H1 (cell line): ENCODE results near the gene GFOD1. TPM values are rescaled to one million over a fixed set of nuclear protein-coding genes. Genes with fewer than 3 reads are reported as not detected.

Source experiments
- CTCF ChIA-PET: fragments of 300-600 bp; sonication (Branson Sonifier 250); formaldehyde crosslinking; loops from one replicate; lab custom pipeline; 2021; ENCODE audit not compliant: partially characterized antibody; lab: Charles Lee
- POLR2A ChIA-PET: fragments of 300-600 bp; sonication (Branson Sonifier 250); formaldehyde crosslinking; loops from one replicate; lab custom pipeline; 2021; ENCODE audit warnings: inconsistent platforms; ENCODE audit not compliant: partially characterized antibody; lab: Charles Lee
- DNase-seq, 2 experiments: peaks; one replicate each; pipeline versions ENCODE4 v3.0.0 to v3.0.0-alpha.2; 2010 to 2022; ENCODE audit warnings: low spot score in 2 of 2, low read depth in 1 of 2, mixed read lengths in 1 of 2
- FAIRE-seq: peaks from 2 replicates; lab custom pipeline; 2011; peaks lifted over from hg19 to GRCh38; lab: Jason Lieb, UNC
- H2AFZ ChIP-seq: 2 replicates; pipeline ENCODE4 v1.8.1; 2012; ENCODE audit warnings: low read length, inconsistent platforms
- H2AK5ac ChIP-seq: 2 replicates; pipeline ENCODE4 v1.6.1; 2013; ENCODE audit warnings: low read depth, low read length
- H2BK120ac ChIP-seq: replicated peaks from 2 replicates; pipeline ENCODE3; 2013; ENCODE audit warnings: low read depth, low read length, inconsistent platforms
- H2BK12ac ChIP-seq: 2 replicates; pipeline ENCODE4 v1.6.1; 2013; ENCODE audit warnings: low read depth, low read length
- H2BK15ac ChIP-seq: 2 replicates; pipeline ENCODE4 v1.6.1; 2013; ENCODE audit warnings: low read length
- H2BK20ac ChIP-seq: 2 replicates; pipeline ENCODE4 v1.6.1; 2013; ENCODE audit warnings: low read length
- H2BK5ac ChIP-seq: 2 replicates; pipeline ENCODE4 v1.6.1; 2013; ENCODE audit warnings: low read depth, low read length
- H3K14ac ChIP-seq: 2 replicates; pipeline ENCODE4 v1.6.1; 2013; ENCODE audit warnings: inconsistent platforms; ENCODE audit not compliant: insufficient read length
- H3K18ac ChIP-seq: 2 replicates; pipeline ENCODE4 v1.6.1; 2013; ENCODE audit warnings: low read length; ENCODE audit errors: extremely low read depth
- H3K23ac ChIP-seq: 2 replicates; pipeline ENCODE4 v1.6.1; 2013; ENCODE audit warnings: inconsistent platforms; ENCODE audit not compliant: insufficient read length
- H3K23me2 ChIP-seq: 2 replicates; pipeline ENCODE4 v1.6.1; 2013; ENCODE audit warnings: low read depth, low read length
- H3K27ac ChIP-seq: 2 replicates; pipeline ENCODE4 v1.6.1; 2011; ENCODE audit warnings: low read depth, low read length, inconsistent platforms
- H3K27me3 ChIP-seq, 4 experiments: replicated peaks in 1 of 4; 1 replicate in 1 of 4; 2 replicates in 3 of 4; pipeline versions ENCODE4 v1.6.1 to v1.8.1; 2011 to 2013; ENCODE audit warnings: low read length in 3 of 4, mild to moderate bottlenecking in 3 of 4, inconsistent platforms in 2 of 4, mixed read lengths in 2 of 4, moderate library complexity in 1 of 4; ENCODE audit not compliant: control insufficient read depth in 3 of 4, insufficient read depth in 3 of 4; ENCODE audit errors: extremely low read depth in 1 of 4
- H3K36me3 ChIP-seq, 4 experiments: 2 replicates each; pipeline versions ENCODE4 v1.6.1 to v1.8.1; 2011 to 2013; ENCODE audit warnings: mild to moderate bottlenecking in 4 of 4, low read length in 3 of 4, moderate library complexity in 2 of 4, control low read depth in 1 of 4, inconsistent platforms in 1 of 4; ENCODE audit not compliant: insufficient read depth in 4 of 4, control insufficient read depth in 2 of 4
- H3K4ac ChIP-seq: replicated peaks from 2 replicates; pipeline ENCODE3; 2013; ENCODE audit warnings: low read length, low read depth, mixed read lengths, inconsistent platforms; ENCODE audit not compliant: insufficient read length
- H3K4me1 ChIP-seq, 4 experiments: replicated peaks in 1 of 4; 1 replicate in 1 of 4; 2 replicates in 3 of 4; pipeline versions ENCODE4 v1.6.1 to v1.8.1; 2011 to 2013; ENCODE audit warnings: low read length in 3 of 4, inconsistent platforms in 2 of 4, mixed read lengths in 1 of 4; ENCODE audit not compliant: insufficient read depth in 4 of 4, control insufficient read depth in 3 of 4
- H3K4me2 ChIP-seq, 2 experiments: 2 replicates each; pipeline versions ENCODE4 v1.6.1 to v1.8.1; 2011 to 2013; ENCODE audit warnings: low read depth in 2 of 2, low read length in 2 of 2, control low read depth in 1 of 2, inconsistent platforms in 1 of 2, mild to moderate bottlenecking in 1 of 2; ENCODE audit not compliant: insufficient read depth in 1 of 2
- H3K4me3 ChIP-seq, 4 experiments: fragments of 200-600, 300-600 bp in 1 of 4; sonication (generic), shearing (Covaris generic), sonication (Bioruptor Twin) in 1 of 4; 2 replicates each; pipeline versions ENCODE4 v1.5.1 to v1.8.1; 2011 to 2016; ENCODE audit warnings: low read length in 4 of 4, low read depth in 3 of 4, control low read depth in 2 of 4, inconsistent platforms in 2 of 4, mild to moderate bottlenecking in 2 of 4, mixed read lengths in 1 of 4, moderate library complexity in 1 of 4; ENCODE audit not compliant: insufficient read depth in 2 of 4; ENCODE audit errors: extremely low read depth in 1 of 4
- H3K56ac ChIP-seq: replicated peaks from 2 replicates; pipeline ENCODE3; 2013; ENCODE audit warnings: low read depth, mild to moderate bottlenecking, mixed read lengths, low read length, inconsistent platforms; ENCODE audit not compliant: insufficient read length
- H3K79me1 ChIP-seq: 2 replicates; pipeline ENCODE4 v1.6.1; 2013; ENCODE audit warnings: low read depth, low read length, control low read depth
- H3K79me2 ChIP-seq, 2 experiments: 2 replicates each; pipeline versions ENCODE4 v1.6.1 to v1.8.1; 2012 to 2013; ENCODE audit warnings: low read length in 2 of 2, mild to moderate bottlenecking in 2 of 2, inconsistent platforms in 1 of 2; ENCODE audit not compliant: insufficient read depth in 2 of 2, control insufficient read depth in 1 of 2
- H3K9ac ChIP-seq, 4 experiments: replicated peaks in 1 of 4; 1 replicate in 1 of 4; 2 replicates in 3 of 4; pipeline versions ENCODE4 v1.6.1 to v1.8.1; 2011 to 2013; ENCODE audit warnings: low read depth in 3 of 4, low read length in 3 of 4, control low read depth in 2 of 4, mild to moderate bottlenecking in 2 of 4, moderate library complexity in 2 of 4, inconsistent platforms in 1 of 4; ENCODE audit errors: extremely low read depth in 1 of 4
- H3K9me3 ChIP-seq, 2 experiments: 2 replicates each; pipeline versions ENCODE4 v1.6.1 to v1.8.1; 2012 to 2013; ENCODE audit warnings: mild to moderate bottlenecking in 2 of 2, moderate library complexity in 2 of 2, control low read depth in 1 of 2, inconsistent platforms in 1 of 2, low read depth in 1 of 2, low read length in 1 of 2, mixed read lengths in 1 of 2; ENCODE audit not compliant: insufficient read depth in 2 of 2
- H4K20me1 ChIP-seq, 2 experiments: replicated peaks in 1 of 2; 2 replicates each; pipeline versions ENCODE3 to v1.8.1; 2011 to 2013; ENCODE audit warnings: inconsistent platforms in 2 of 2, low read length in 2 of 2, mild to moderate bottlenecking in 1 of 2; ENCODE audit not compliant: insufficient read depth in 2 of 2, control insufficient read depth in 1 of 2
- H4K5ac ChIP-seq: 2 replicates; pipeline ENCODE4 v1.6.1; 2013; ENCODE audit warnings: low read length, low read depth, mixed read lengths, inconsistent platforms; ENCODE audit not compliant: insufficient read length
- H4K8ac ChIP-seq: 2 replicates; pipeline ENCODE4 v1.8.0; 2013; ENCODE audit warnings: mild to moderate bottlenecking, moderate library complexity, low read length, inconsistent platforms; ENCODE audit not compliant: insufficient read depth; ENCODE audit errors: extremely low read depth
- H4K91ac ChIP-seq: replicated peaks from 2 replicates; pipeline ENCODE3; 2013; ENCODE audit warnings: low read length, mixed read lengths, inconsistent platforms; ENCODE audit not compliant: insufficient read length
- BRCA1 ChIP-seq: IDR thresholded peaks from 2 replicates; pipeline ENCODE4 v1.6.1; 2012; ENCODE audit warnings: low read depth, low read length, improper control_type of control experiment
- EGR1 ChIP-seq: IDR thresholded peaks from 2 replicates; pipeline ENCODE4 v1.6.1; 2011; ENCODE audit warnings: low read depth, low read length, borderline replicate concordance
- EZH2 ChIP-seq: fragments of 200-600 bp; sonication (generic); IDR thresholded peaks from 2 replicates; pipeline ENCODE4 v1.7.1; 2012; ENCODE audit warnings: low read depth, mild to moderate bottlenecking, moderate library complexity, low read length, inconsistent platforms; ENCODE audit not compliant: severe bottlenecking
- GABPA ChIP-seq: IDR thresholded peaks from 2 replicates; pipeline ENCODE4 v1.6.1; 2011; ENCODE audit warnings: mild to moderate bottlenecking, low read length, moderate library complexity, borderline replicate concordance; ENCODE audit not compliant: insufficient read depth
- KDM5A ChIP-seq: fragments of 200-600 bp; IDR thresholded peaks from 2 replicates; pipeline ENCODE4 v1.7.1; 2012; ENCODE audit warnings: mild to moderate bottlenecking, low read length, inconsistent platforms, mixed read lengths
- PHF8 ChIP-seq: fragments of 200-600 bp; sonication (generic); conservative IDR thresholded peaks from 2 replicates; pipeline ENCODE4 v1.7.1; 2012; ENCODE audit warnings: low read depth, mild to moderate bottlenecking, inconsistent platforms, low read length, moderate library complexity
- SAP30 ChIP-seq: fragments of 300-600 bp; sonication (generic); IDR thresholded peaks from 2 replicates; pipeline ENCODE4 v1.7.1; 2012; ENCODE audit warnings: low read length, moderate library complexity, mild to moderate bottlenecking, inconsistent platforms; ENCODE audit not compliant: insufficient read depth, insufficient replicate concordance
- SP2 ChIP-seq: IDR thresholded peaks from 2 replicates; pipeline ENCODE4 v1.6.1; 2012; ENCODE audit warnings: mild to moderate bottlenecking, low read length, inconsistent platforms
- SRF ChIP-seq: IDR thresholded peaks from 2 replicates; pipeline ENCODE4 v1.6.1; 2011; ENCODE audit warnings: mild to moderate bottlenecking, low read depth, low read length, moderate library complexity
- WGBS, 2 experiments: shearing (Covaris generic) in 1 of 2; methylation state at CpG; one replicate each; pipeline versions ENCODE4 v1.1.6 to v1.1.7; 2013 to 2015; ENCODE audit warnings: low lambda C conversion rate in 2 of 2, mixed read lengths in 2 of 2, inconsistent platforms in 1 of 2, low coverage in 1 of 2, missing lambda C conversion rate in 1 of 2; ENCODE audit not compliant: insufficient replicate concordance in 2 of 2, insufficient coverage in 1 of 2, insufficient read length in 1 of 2; ENCODE audit errors: extremely low coverage in 1 of 2, missing lambda C conversion rate in 1 of 2; 5-methylcytosine and 5-hydroxymethylcytosine counted together
- polyA plus RNA-seq, 7 experiments: library from polyadenylated mRNA; depleted of rRNA in 3 of 7; stranded (reverse) in 5 of 7; unstranded in 2 of 7; fragments of >200 nt in 5 of 7; fragments of 200-250 nt in 2 of 7; gene quantifications; 1 replicate in 5 of 7; 2 replicates in 1 of 7; 4 replicates in 1 of 7; pipeline versions ENCODE4 v1.2.1 to v1.2.3, GENCODE V29; 2011 to 2013; ENCODE audit warnings: missing spikeins in 2 of 7, mixed read lengths in 2 of 7
- total RNA-seq: library from RNA; stranded (reverse); fragmentation: NEBNext Ultra II Directional; extraction: Animal tissue kit (Norgen Biotek cat#: 25700); gene quantifications from 2 replicates; pipeline ENCODE4 v1.2.1, GENCODE V29; 2021
- TF ChIP-seq, protein P1 (sequence below): IDR thresholded peaks from 2 replicates; pipeline ENCODE4 v1.6.1; 2011; ENCODE audit warnings: low read depth, mild to moderate bottlenecking, low read length; ENCODE audit not compliant: insufficient read depth

GFOD1 gene
- total and polyA plus RNA-seq, 2 of the 8 experiments (the other 6 are each of a cell fraction or from before 2014, with no cell fraction given), result 2.5 to 8.8 TPM

GRCh38 chr6:13398421-13398994 is 88.9 kb downstream of the GFOD1 start:
- Histone ChIP-seq H3K23ac (no peak overlapping the region), H3K14ac (no peak overlapping the region), H3K9me3 (no peaks in the 10 kb centered on the region), H3K9ac (no peak overlapping the region), H3K27ac (no peak overlapping the region), H3K79me1 (no peaks in the 10 kb centered on the region; the same call in 1 of the 2 replicates), H3K27me3 (no peaks in the 10 kb centered on the region), H3K4ac (no peak overlapping the region), H2BK15ac (no peak overlapping the region), H3K4me2 (no peak overlapping the region), H3K23me2 (no peaks in the 10 kb centered on the region), H3K4me1 (peaks cover 0 to 3% (median 2%) of the 10 kb centered on the region in 4 experiments; a peak in 3 of 7 replicates), H2AFZ (no peak overlapping the region), H4K91ac (no peak overlapping the region), H2BK20ac (no peak overlapping the region), H3K4me3 (no peak overlapping the region), H4K20me1 (no peaks in the 10 kb centered on the region), H3K79me2 (no peaks in the 10 kb centered on the region), H2BK12ac (0 out of 2 replicates have a peak overlapping the region, but pooled peaks have one; percentile 50), H3K56ac (no peak overlapping the region), H4K5ac (no peak overlapping the region), H2BK5ac (no peak overlapping the region; the same call in 1 of the 2 replicates), H2AK5ac (no peak overlapping the region), H3K18ac (no peak overlapping the region), H4K8ac (no peak overlapping the region), H2BK120ac (no peak overlapping the region), H3K36me3 (no peaks in the 10 kb centered on the region)
- no peak for DNase-seq
- CTCF ChIA-PET, result interaction anchor here (0.6 to 3.4 kb wide), 22 partner anchors 8 to 268 kb away, joined by 3 to 21 read pairs (median 4); partner anchors contain the start of gene SIRT5
- FAIRE-seq, result no peak
- POLR2A ChIA-PET, result interaction anchor here (1.5 kb wide), 1 partner anchor 23 kb away, joined by 5 read pairs; no protein-coding TSS in a partner anchor
- WGBS, 2 experiments, result 80% methylated on average over 9 of the region's 9 CpGs; no CpG with 5 or more reads in 1 of the 2 experiments
- TF ChIP-seq KDM5A, result no peak
- no peak for TF ChIP-seq PHF8
- no peak for TF ChIP-seq SRF
- TF ChIP-seq SP2, result no peak
- TF ChIP-seq SAP30, result no peak
- no peak for TF ChIP-seq EZH2
- TF ChIP-seq, protein P1, sequence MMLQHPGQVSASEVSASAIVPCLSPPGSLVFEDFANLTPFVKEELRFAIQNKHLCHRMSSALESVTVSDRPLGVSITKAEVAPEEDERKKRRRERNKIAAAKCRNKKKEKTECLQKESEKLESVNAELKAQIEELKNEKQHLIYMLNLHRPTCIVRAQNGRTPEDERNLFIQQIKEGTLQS, result no peak
- no peak for TF ChIP-seq EGR1
- no peak for TF ChIP-seq BRCA1
- TF ChIP-seq GABPA, result no peak
